ENCODE measurements around the gene GNMT. TPM values are rescaled to one million over a fixed set of nuclear protein-coding genes. Genes with fewer than 3 reads are reported as not detected.

The GNMT gene
- total and polyA plus RNA-seq, 2 donors (not counting 1 experiment from before 2014, with no cell fraction given), result 2.0 to 5.9 TPM

GRCh38 chr6:42925248-42925857, 35.2 kb upstream of the GNMT start:
- H3K27me3 ChIP-seq (replicated peaks in 1 of 4; ENCODE audit: control extremely low read depth in 1 of 4, control insufficient read depth in 3 of 4, insufficient read depth in 4 of 4, low read length in 3 of 4), result no peaks in the 10 kb centered on the region
- H3K4me1 ChIP-seq (ENCODE audit: control insufficient read depth in 2 of 2, insufficient read depth in 2 of 2, low read length in 2 of 2), result peaks cover 8 to 22% of the 10 kb centered on the region in 2 donors
- Mint-ChIP-seq H3K4me3 (no peak overlapping the region), H3K27ac (peak overlapping the region; percentile 63), H3K4me1 (peaks cover 20% of the 10 kb centered on the region), H3K9me3 (ENCODE audit: insufficient read depth) (no peaks in the 10 kb centered on the region), H3K27me3 (no peaks in the 10 kb centered on the region)
- 93% methylated on average over 13 of the region's 23 CpGs for WGBS (ENCODE audit: insufficient coverage)
- H4K20me1 ChIP-seq (ENCODE audit: control insufficient read depth, insufficient read depth, low read length, poor library complexity, severe bottlenecking), result peaks cover 6% of the 10 kb centered on the region
- no peak overlapping the region for H3K4me3 ChIP-seq (ENCODE audit: control extremely low read depth in 1 of 5, extremely low read depth in 1 of 5, insufficient read depth in 1 of 5, low read depth in 2 of 5, low read length in 4 of 5)
- TF ChIP-seq CTCF (IDR thresholded peaks at IDR 0.05) (no peak), EZH2 (IDR thresholded peaks at IDR 0.05; ENCODE audit: borderline replicate concordance, insufficient read depth, low read depth, low read length, poor library complexity, severe bottlenecking) (no peak)
- H3K79me2 ChIP-seq (ENCODE audit: control insufficient read depth, insufficient read depth, low read length), result peaks cover 9% of the 10 kb centered on the region
- no peak overlapping the region for H3K9ac ChIP-seq (ENCODE audit: low read length)
- ChIA-PET POLR2A (interaction anchor here (1.0 kb wide), 1 partner anchor 24 kb away, joined by 3 read pairs; no protein-coding TSS in a partner anchor), CTCF (interaction anchor here (1.1 kb wide), 1 partner anchor 218 kb away, joined by 3 read pairs; no protein-coding TSS in a partner anchor)
- no peak overlapping the region for H2AFZ ChIP-seq (ENCODE audit: insufficient read depth, low read depth, low read length, poor library complexity, severe bottlenecking)
- DNase-seq, result no peak
- no peaks in the 10 kb centered on the region for H3K9me3 ChIP-seq (ENCODE audit: control extremely low read depth in 1 of 3, control insufficient read depth in 2 of 3, insufficient read depth in 1 of 3, low read length in 2 of 3)
- ATAC-seq (ENCODE audit: low read depth), result no peak
- no peaks in the 10 kb centered on the region for H3K36me3 ChIP-seq (replicated peaks in 1 of 2; ENCODE audit: control extremely low read depth in 1 of 2, control insufficient read depth in 1 of 2, extremely low read depth in 1 of 2, insufficient read depth in 2 of 2, low read length in 1 of 2)
- no peak overlapping the region for H3K27ac ChIP-seq (ENCODE audit: low read length in 2 of 2)
- no peak overlapping the region for H3K4me2 ChIP-seq (replicated peaks; ENCODE audit: low read depth, low read length, poor library complexity, severe bottlenecking)
- intact Hi-C loops (cut with micrococcal nuclease), result loop anchor here (5.0 to 10.0 kb wide), 2 partner anchors 33 to 589 kb away; partner anchors contain the start of genes LRRC73, POLR1C and YIPF3
